GM20431 (cell line): ENCODE data around the gene NARS2.
"Not testable (repeated sequence)": the region's sequence is repeated elsewhere in the genome, so short reads cannot be mapped to it uniquely, and the experiment has no call there.

Source experiments
- in situ Hi-C: fragments of 300-500 bp; cut with MseI, MboI; formaldehyde crosslinking; loops from one replicate; pipeline ENCODE4 v1.15.0; 2020; ENCODE audit warnings: low sequenced_read_pairs; ENCODE audit not compliant: unreplicated experiment

NARS2 gene, protein sequence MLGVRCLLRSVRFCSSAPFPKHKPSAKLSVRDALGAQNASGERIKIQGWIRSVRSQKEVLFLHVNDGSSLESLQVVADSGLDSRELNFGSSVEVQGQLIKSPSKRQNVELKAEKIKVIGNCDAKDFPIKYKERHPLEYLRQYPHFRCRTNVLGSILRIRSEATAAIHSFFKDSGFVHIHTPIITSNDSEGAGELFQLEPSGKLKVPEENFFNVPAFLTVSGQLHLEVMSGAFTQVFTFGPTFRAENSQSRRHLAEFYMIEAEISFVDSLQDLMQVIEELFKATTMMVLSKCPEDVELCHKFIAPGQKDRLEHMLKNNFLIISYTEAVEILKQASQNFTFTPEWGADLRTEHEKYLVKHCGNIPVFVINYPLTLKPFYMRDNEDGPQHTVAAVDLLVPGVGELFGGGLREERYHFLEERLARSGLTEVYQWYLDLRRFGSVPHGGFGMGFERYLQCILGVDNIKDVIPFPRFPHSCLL

DNA sequence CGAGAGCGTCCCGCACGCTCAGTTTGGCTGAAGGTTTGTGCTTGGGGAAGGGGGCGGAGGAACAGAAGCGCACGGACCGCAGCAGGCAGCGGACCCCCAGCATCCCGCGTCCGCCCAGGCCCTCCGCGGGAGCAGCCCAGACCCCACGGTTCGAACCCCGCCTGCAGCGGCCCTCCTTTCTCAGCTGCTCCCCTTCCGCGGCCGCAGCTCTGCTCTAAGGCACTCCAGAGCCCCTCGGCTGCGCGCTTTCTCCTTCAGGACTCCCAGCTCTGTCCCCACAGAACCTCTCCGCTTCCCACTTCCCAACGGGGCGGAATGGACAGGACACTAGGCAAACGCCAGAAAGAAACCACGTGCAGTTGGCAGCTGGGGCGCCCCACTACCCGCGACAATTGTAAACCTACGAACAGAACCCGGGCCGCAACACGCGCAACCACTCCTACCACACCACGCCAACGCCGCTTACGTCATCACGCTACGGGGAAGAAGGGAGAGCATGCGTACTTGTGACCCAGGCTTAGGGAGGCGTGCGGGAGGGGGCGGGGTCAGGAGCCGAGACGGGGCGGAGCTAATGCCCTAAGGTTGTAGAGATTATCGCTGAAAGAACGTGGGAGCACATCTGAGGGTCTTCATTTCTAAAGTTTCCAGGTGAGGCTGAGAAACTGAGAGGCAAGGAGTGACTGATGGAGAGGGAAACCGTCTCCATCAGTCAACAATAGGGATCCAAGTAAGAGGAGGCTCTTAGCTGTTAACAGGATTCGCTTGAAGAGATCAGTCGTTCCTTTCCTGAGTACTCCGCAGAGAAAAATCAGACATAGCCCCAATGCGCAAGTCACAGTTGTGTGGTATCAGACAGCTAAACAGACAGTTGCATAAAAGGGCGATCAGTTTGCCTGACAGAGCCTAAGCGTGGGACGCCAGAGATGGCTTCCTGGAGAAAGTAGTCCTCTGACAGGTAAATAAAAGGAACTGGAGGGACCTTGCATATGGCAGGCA, at the start of gene NARS2:
Gene NARS2, minus strand, starts transcription at position 479 of the 996 bp plus-strand sequence. Its CDS starts 376 bp downstream, at position 103.
- in situ Hi-C loops, result no loop called here

- in situ Hi-C loops, result no loop called here
Observed at GRCh38 chr11:78622666-78623065, 48.0 kb upstream of the NARS2 start.

DNA sequence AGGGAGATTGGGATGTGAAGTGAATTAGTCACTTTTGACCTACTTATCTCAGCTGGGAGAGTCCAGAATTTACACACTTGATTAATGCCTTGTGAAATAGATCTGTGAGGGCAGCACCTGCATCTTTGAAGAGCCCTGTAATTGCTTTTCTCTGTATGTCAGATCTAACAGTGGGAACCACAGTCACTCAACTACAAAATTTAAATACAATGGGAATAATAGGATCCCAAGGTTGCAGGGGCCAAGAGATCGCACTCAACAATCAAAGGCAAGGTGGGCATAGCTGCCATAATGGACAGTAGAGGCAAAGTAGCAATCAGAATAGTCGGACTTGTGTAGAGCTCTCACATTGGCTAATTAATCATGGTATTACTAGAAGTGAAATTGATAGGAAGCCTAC, 45.5 kb upstream of the NARS2 start:
- in situ Hi-C loops, result no loop called here

DNA sequence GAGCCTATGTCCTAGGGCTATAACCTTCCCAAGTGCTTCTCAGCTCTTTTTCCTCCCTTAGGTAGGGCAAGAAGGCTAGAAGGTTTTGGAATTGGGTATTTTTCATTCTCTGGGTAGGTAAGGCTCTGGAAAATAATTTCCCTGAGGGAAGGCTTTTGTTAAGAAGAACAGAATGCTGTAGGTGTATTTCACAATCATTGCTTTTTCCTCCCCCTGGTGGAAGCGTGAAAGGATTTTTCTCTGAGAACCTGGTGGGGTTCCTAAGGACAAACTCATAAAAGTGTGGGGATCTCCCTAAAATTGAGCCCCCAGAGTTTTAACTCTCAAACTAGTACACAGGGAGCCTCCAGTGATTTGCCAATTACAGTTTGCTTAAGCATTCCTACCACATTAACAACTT, 41.1 kb upstream of the NARS2 start:
- in situ Hi-C loops, result no loop called here

GRCh38 chr11:78613378-78613813, 38.7 kb upstream of the NARS2 start:
- in situ Hi-C loops, result no loop called here

DNA sequence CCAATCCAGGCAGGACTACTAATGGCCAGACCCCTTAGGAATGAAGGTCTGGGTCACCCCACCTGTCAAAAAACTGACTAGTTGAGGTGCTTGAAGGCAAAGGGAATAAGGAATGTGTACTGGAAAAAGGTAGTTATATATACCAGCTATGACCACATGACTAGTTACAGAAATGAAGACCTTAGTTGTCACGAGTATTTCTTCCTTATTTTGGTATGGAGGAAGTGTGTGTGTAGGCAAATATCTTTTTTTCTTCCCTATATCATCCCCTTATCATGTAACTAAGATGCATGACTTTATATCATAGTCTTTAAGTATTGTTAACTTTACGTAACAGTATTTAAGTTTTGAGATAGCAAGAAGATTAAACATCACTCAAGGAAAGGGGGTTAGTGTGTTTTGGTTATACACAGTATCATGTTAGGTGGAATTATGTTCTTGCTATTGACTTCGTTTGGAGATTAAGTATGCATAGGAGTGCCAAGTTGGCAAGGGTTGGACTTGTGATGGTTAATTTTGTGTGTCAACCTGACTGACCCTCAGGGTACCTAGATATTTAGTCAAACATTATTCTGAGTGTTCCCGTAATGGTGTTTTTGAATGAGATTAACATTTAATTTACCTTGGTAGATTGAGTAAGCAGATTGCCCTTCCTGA, 38.2 kb upstream of the NARS2 start:
- in situ Hi-C loops, result no loop called here

DNA sequence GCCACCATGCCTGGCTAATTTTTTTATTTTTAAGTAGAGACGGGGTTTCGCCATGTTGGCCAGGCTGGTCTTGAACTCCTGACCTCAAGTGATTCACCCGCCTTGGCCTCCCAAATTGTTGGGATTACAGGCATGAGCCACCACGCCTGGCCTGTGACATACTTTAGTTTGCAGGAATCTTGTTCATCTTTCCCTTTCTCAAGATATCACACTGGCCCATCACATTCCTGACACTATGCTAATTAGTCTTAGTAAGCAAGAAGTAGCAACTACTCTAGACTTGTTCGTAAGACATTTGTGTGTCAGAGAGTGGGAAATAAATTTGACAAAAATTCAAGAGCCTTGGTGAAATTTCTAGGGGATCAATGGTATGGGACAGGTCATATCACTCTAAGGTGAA, 34.7 kb upstream of the NARS2 start:
- in situ Hi-C loops, result not testable (repeated sequence)

DNA sequence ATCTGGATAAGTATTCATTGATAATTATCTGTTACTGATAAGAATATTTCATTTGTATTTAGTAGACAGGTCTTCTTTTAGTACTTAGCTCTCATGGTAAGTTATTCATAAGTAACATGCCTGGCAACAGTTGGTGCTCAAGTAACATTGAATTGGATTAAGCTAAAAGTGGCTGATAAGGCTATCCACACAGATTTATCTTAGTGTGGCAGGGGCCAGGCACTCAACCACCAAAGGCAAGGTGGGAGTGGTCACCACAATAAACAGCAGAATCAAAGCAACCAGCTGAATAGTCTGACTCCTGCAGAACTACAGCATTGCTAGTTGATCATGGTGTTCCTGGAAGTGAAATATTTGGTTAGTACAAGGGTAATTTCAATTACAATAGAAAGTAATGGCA, 33.0 kb upstream of the NARS2 start:
- in situ Hi-C loops, result no loop called here

GRCh38 chr11:78606667-78607066, 32.0 kb upstream of the NARS2 start:
- in situ Hi-C loops, result no loop called here

DNA sequence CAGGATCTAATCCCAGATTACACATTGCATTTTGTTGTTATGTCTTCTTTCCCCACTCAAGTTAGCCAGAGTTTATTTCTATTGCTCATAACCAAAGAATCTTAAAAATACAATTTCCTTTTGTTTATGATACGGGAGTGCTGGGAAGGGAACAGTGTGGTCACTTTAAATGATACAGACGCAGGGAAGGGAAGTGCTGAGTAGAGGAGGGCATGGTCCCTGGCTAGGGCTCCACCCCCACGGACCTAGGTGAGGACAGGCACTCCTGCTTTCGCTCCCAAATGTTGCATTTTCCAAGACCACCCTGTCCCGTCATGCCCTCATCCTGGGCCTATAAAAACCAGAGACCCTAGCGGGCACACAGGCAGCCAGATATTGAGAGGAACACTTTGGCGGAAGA, 30.6 kb upstream of the NARS2 start:
- in situ Hi-C loops, result no loop called here

- in situ Hi-C loops, result no loop called here
Observed at GRCh38 chr11:78603792-78604191, 29.1 kb upstream of the NARS2 start.

DNA sequence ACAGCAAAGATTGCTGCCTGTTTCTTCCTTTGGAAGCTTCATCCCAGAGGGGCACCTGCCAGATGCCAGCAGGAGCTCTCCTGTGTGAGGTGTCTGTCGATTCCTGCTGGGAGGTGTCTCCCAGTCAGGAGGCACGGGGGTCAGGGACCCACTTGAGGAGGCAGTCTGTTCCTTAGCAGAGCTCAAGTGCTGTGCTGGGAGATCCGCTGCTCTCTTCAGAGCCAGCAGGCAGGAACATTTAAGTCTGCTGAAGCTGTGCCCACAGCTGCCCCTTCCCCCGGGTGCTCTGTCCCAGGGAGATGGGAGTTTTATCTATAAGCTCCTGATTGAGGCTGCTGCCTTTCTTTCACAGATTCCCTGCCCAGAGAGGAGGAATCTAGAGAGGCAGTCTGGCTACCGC, 28.1 kb upstream of the NARS2 start:
- in situ Hi-C loops, result not testable (repeated sequence)

DNA sequence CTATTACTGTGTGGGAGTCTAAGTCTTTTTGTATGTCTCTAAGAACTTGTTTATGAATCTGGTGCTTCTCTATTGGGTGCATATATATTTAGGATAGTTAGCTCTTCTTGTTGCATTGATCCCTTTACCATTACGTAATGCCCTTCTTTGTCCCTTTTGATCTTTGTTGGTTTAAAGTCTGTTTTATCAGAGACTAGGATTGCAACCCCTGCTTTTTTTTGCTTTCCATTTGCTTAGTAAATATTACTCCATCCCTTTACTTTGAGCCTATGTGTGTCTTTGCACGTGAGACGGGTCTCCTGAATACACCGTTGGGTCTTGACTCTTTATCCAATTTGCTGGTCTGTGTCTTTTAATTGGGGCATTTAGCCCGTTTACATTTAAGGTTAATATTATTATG, 26.4 kb upstream of the NARS2 start:
- in situ Hi-C loops, result not testable (repeated sequence)

- in situ Hi-C loops, result not testable (repeated sequence)
Observed at GRCh38 chr11:78597579-78597978, 22.9 kb upstream of the NARS2 start.

DNA sequence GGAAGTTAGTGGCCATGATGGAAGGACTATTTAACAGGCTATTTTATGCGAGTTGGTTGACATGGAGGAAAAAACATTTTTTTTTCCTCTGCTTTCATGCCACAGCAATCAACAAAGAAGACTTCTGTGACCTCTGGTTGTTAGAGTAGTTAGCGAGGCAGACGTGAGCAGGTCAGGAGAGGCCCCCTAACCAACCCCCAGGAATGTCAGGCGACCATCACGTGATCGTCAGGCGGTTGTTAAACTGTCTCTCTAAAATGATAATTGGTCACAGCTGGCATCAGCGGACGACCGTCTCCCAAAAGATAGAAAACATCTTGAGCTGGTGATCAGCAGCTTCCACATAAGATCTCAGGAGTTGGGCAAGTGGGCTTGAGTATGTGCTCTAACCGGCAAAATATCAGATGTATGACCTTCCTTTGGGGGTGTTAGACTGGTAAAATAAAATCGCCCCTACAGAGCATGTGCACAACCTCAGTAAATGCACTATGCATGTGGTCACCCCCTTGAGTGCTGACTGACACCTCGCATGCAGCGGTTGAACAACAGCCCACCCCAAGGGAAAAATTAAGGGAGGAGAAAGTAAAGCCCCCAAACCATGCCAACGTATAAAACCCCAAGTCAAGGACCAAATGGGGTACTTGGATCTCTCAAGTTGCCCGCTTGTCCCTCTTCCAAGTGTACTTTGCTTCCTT, 20.9 kb upstream of the NARS2 start:
- in situ Hi-C loops, result no loop called here

GRCh38 chr11:78594814-78595213, 20.1 kb upstream of the NARS2 start:
- in situ Hi-C loops, result no loop called here

- in situ Hi-C loops, result no loop called here
Observed at GRCh38 chr11:78588517-78588916, 13.9 kb upstream of the NARS2 start.

DNA sequence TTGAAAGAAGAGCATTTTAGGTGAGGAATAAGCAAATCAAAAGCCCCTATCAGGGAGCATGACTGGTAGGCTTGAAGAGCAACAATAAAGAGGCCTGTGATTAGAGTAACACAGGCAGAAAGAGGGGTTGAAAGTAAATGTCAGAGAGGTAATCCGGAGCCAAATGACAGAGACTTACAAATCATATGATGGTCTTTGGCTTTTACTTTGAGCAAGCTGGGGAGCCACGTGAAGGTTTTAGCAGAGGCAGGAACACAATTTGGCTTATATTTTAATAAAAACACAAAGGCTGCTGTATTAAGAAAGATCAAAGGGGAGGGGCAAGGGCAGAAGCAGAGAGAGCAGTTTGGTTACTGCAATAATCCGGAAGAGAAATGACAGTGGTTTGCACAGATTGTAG, 12.8 kb upstream of the NARS2 start:
- in situ Hi-C loops, result no loop called here

GRCh38 chr11:78586452-78587046, 11.9 kb upstream of the NARS2 start:
- in situ Hi-C loops, result no loop called here
